NCI-H748 (cell line): ENCODE measurements around the gene DLGAP1.
"Not testable (repeated sequence)": the region's sequence is repeated elsewhere in the genome, so short reads cannot be mapped to it uniquely, and the experiment has no call there.

Source experiments
- DNase-seq: peaks from one replicate; lab custom pipeline; 2025; ENCODE audit not compliant: unreplicated experiment; lab: John Stamatoyannopoulos, UW

DLGAP1 gene

GRCh38 chr18:4096486-4096885 is 358.6 kb downstream of the DLGAP1 start:
- no peak for DNase-seq

- DNase-seq = no peak
These were observed 361.4 kb downstream of the DLGAP1 start for GRCh38 chr18:4093676-4094075.

GRCh38 chr18:4084382-4084900 is 370.7 kb downstream of the DLGAP1 start:
- DNase-seq = no peak

- DNase-seq = no peak
These were observed 376.9 kb downstream of the DLGAP1 start for GRCh38 chr18:4078246-4078645.

GRCh38 chr18:4077721-4078120 is 377.4 kb downstream of the DLGAP1 start:
- no peak for DNase-seq

GRCh38 chr18:4077204-4077603 is 377.9 kb downstream of the DLGAP1 start:
- DNase-seq = no peak

DNA sequence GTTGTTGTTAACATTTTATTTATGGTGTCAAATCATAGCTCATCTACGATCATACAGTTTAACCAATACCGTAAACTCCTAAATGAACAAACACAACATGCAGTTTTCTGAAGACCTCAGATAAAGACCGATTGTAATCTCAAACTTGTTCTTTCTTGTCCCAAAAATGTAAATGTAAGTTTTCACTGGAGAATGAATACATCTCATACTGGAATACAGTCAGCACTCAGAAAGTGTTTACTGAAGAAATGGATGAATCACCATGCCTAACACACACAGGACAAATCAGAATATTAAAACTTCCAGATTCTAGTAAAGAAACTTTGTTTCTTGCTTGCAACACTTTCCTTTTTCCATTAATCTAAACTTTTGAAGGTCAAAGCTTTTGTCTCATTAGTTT is 380.5 kb downstream of the DLGAP1 start:
- DNase-seq = no peak

DNA sequence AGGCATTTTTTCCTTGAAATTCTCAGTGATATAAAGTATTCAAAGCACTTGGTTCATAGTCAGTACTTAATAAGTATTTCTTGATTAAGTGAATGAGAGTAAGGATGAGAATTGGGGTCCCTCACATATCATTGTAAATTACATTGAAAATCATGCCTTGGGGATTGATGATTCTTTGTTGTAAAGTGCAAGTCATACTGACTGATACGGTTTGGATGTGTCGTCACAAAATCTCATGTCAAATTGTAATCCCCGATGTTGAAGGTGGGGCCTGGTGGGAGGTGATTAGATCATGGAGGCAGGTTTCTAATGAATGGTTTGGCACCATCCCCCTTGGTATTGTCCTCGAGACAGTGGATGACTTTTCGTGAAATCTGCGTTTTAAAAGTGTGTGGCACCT is 385.9 kb downstream of the DLGAP1 start:
- no peak for DNase-seq

GRCh38 chr18:4068552-4069158 is 386.5 kb downstream of the DLGAP1 start:
- DNase-seq = peak; percentile 18

DNA sequence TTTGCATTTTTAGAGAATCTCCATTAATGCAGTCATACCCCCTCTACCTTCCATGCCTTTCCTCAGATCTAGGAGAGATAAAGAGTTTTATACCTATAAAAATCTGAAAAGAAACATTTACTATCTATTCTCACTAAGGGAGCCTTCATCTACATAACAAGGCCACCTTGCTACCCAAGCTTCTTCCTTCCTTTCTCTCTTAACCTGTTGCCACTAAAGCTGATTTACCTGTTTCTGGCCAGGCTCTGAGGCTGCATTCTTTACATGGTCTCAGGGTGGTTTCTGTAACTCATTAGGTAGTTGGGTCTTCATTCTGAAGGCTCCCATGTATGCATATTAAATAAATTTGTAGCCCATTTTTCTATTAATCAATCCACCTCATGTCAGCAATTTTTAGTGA is 391.6 kb downstream of the DLGAP1 start:
- DNase-seq = no peak

GRCh38 chr18:4060427-4061281 is 394.5 kb downstream of the DLGAP1 start:
- DNase-seq = no peak

DNA sequence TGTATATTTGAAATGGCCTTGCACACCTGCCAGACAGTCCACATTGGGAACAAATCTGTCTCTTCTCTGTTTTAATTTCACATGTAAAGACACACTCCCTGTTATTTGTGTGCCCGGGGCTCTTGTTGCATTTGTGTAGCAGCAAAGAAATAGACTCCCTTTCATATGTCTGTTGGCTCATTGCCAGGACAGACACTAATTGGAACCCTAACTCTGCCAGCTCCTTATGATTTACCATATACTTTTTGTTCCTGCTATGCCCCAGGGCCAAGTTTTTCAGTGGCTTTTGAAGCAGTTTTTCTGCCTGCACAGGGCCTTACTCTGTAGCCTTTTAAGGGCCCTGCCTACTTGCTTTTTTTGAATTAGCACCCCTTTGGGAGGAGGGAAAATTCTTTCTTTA is 396.9 kb downstream of the DLGAP1 start:
- no peak for DNase-seq

DNA sequence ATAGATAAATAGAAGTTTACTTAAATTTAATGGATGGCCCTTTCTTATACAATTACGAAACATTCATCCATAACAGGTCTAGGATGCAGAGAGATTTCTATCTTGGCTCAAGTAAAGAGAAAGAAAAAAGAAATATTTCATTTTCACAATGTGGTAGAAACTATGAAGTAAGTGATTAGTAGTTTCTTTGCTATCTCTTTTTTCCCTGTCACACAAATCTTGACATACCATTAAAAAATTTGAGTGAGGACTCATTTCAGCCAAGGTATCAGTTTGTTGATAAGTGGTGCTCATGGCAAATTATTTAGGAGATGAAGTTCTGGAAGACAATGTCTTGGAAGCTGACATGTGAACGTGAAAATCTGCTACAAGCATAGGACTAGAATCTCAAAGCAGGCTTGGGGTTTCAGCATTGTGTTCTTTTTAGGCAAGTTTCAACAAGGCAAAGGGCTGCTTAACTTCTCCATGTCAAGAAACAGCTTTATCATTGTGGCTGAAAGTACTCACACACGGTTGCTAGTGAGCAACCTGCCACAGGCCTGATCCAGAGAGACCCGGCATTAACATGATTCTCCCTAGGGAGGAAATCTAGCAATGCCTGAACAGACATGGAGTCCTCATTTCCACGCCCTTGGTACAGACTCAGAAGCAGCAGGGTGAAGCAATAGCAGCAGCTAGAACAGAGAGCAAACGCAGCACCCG is 414.6 kb downstream of the DLGAP1 start:
- DNase-seq = no peak

GRCh38 chr18:4035521-4035920 is 419.6 kb downstream of the DLGAP1 start:
- DNase-seq = peak; percentile 20

- not testable (repeated sequence) for DNase-seq
These were observed 420.3 kb downstream of the DLGAP1 start for GRCh38 chr18:4034815-4035214.

GRCh38 chr18:4026542-4026941 is 428.6 kb downstream of the DLGAP1 start:
- DNase-seq = no peak

DNA sequence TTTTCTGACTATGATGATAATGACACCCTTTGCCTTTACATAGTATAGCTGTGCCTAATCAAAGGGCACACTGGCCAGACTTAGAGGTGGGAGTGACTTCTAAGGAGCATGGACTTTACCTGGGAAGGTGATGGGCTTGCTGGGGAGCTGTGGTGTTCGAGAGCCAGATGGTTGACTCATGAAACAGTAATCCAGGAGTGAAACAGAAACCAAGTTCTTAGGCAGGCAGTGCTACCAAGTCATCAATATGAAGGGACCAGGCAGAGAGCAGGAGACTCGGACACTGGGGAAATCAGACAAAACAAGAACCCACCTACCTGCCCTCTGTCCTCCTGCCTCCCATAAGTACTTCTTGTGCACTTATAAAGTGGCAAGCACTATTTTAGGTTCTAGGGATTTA is 430.4 kb downstream of the DLGAP1 start:
- no peak for DNase-seq

DNA sequence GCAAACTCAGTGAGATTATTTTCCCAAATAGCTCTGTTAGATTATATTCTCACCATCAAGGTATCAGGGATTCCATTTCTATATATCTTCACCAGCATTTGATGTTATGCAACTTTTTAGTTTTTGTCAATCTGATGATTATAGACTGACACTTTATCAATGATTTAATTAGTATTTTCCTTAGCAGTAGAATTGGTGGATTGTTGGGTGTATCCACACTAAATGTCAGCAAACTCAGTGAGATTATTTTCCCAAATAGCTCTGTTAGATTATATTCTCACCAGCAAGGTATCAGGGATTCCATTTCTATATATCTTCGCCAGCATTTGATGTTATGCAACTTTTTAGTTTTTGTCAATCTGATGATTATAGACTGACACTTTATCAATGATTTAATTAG is 432.4 kb downstream of the DLGAP1 start:
- not testable (repeated sequence) for DNase-seq

- DNase-seq = no peak
These were observed 435.1 kb downstream of the DLGAP1 start for GRCh38 chr18:4020026-4020425.

- DNase-seq = no peak
These were observed 437.6 kb downstream of the DLGAP1 start for GRCh38 chr18:4017480-4017879.

DNA sequence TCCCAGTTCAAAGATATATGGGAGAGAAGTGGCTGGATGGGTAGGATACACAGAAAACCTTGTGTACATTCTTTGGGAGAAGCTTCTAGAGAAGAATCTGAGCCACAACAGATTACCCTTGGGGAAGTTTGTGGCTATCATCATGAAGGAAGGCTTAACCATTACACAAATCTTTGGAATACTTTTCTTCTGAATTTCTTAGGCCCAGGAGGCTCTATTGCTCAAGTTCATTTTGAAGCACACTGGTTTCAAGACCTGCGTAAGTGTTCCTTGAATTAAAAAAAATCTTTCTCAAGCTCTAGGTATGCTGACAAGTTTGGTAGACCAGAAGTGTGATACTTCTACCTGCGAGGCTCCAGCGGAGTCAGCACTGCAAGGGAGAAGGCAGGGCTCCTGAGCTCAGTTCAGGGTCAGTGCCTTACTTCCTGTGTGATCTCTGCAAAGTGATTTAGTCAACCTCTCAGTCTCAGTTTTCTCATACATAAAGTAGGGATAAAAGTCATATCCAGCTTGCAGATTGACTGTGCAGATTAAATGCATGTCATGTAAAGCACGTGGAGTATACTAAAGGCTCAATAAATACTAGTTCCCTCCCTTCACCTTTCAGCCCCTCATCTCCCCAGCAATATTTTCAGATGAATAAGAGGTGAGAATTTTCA is 438.6 kb downstream of the DLGAP1 start:
- no peak for DNase-seq
